ENCODE results near the gene FZD2. TPM values are rescaled to one million over a fixed set of nuclear protein-coding genes. Genes with fewer than 3 reads are reported as not detected.

The FZD2 gene
- total and polyA plus RNA-seq, 2 of the 8 experiments (the other 6 are each of a cell fraction or from before 2014, with no cell fraction given) = 17.6 to 86.7 TPM

DNA sequence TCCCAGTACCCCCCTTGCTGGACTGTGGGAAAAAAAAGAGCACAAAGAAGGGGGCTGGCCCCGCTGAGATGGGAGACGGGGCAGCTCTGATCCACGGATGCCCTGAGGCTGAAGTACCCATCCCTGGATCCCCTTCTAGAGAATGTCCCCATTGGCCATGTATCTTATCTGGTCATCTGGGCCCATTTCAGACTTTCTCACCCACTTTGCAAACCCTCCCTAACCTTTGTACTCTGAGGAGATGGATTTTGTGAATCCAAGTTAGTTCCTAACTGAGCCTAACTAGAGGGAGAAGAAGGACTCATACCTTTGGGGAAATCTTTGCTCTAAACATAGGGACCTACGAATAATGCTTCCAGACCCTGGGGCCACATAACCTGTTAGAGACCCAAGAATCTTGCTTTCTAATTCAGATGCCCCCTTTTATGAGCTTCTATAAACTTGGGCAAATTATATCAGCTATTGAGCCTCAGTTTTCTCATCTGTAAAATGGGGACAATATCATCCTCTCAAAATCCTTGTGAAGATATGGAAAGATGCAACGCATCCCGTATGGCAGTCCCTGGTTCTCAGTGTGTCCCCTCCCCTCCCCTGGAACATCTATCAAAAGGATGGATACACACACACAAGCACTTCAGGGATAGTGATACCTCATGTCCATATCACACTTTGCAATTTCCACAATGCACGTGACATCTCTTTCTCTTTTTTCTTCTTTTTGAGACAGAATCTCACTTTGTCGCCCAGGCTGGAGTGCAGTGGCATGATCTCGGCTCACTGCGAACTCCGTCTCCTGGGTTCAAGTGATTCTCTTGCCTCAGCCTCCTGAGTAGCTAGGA is 16.8 kb upstream of the FZD2 start (continued):
- TF ChIP-seq, protein P1, sequence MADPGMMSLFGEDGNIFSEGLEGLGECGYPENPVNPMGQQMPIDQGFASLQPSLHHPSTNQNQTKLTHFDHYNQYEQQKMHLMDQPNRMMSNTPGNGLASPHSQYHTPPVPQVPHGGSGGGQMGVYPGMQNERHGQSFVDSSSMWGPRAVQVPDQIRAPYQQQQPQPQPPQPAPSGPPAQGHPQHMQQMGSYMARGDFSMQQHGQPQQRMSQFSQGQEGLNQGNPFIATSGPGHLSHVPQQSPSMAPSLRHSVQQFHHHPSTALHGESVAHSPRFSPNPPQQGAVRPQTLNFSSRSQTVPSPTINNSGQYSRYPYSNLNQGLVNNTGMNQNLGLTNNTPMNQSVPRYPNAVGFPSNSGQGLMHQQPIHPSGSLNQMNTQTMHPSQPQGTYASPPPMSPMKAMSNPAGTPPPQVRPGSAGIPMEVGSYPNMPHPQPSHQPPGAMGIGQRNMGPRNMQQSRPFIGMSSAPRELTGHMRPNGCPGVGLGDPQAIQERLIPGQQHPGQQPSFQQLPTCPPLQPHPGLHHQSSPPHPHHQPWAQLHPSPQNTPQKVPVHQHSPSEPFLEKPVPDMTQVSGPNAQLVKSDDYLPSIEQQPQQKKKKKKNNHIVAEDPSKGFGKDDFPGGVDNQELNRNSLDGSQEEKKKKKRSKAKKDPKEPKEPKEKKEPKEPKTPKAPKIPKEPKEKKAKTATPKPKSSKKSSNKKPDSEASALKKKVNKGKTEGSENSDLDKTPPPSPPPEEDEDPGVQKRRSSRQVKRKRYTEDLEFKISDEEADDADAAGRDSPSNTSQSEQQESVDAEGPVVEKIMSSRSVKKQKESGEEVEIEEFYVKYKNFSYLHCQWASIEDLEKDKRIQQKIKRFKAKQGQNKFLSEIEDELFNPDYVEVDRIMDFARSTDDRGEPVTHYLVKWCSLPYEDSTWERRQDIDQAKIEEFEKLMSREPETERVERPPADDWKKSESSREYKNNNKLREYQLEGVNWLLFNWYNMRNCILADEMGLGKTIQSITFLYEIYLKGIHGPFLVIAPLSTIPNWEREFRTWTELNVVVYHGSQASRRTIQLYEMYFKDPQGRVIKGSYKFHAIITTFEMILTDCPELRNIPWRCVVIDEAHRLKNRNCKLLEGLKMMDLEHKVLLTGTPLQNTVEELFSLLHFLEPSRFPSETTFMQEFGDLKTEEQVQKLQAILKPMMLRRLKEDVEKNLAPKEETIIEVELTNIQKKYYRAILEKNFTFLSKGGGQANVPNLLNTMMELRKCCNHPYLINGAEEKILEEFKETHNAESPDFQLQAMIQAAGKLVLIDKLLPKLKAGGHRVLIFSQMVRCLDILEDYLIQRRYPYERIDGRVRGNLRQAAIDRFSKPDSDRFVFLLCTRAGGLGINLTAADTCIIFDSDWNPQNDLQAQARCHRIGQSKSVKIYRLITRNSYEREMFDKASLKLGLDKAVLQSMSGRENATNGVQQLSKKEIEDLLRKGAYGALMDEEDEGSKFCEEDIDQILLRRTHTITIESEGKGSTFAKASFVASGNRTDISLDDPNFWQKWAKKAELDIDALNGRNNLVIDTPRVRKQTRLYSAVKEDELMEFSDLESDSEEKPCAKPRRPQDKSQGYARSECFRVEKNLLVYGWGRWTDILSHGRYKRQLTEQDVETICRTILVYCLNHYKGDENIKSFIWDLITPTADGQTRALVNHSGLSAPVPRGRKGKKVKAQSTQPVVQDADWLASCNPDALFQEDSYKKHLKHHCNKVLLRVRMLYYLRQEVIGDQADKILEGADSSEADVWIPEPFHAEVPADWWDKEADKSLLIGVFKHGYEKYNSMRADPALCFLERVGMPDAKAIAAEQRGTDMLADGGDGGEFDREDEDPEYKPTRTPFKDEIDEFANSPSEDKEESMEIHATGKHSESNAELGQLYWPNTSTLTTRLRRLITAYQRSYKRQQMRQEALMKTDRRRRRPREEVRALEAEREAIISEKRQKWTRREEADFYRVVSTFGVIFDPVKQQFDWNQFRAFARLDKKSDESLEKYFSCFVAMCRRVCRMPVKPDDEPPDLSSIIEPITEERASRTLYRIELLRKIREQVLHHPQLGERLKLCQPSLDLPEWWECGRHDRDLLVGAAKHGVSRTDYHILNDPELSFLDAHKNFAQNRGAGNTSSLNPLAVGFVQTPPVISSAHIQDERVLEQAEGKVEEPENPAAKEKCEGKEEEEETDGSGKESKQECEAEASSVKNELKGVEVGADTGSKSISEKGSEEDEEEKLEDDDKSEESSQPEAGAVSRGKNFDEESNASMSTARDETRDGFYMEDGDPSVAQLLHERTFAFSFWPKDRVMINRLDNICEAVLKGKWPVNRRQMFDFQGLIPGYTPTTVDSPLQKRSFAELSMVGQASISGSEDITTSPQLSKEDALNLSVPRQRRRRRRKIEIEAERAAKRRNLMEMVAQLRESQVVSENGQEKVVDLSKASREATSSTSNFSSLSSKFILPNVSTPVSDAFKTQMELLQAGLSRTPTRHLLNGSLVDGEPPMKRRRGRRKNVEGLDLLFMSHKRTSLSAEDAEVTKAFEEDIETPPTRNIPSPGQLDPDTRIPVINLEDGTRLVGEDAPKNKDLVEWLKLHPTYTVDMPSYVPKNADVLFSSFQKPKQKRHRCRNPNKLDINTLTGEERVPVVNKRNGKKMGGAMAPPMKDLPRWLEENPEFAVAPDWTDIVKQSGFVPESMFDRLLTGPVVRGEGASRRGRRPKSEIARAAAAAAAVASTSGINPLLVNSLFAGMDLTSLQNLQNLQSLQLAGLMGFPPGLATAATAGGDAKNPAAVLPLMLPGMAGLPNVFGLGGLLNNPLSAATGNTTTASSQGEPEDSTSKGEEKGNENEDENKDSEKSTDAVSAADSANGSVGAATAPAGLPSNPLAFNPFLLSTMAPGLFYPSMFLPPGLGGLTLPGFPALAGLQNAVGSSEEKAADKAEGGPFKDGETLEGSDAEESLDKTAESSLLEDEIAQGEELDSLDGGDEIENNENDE (IDR thresholded peaks at IDR 0.05; ENCODE audit: insufficient replicate concordance, low read length) = no peak
- TF ChIP-seq TCF12 (IDR thresholded peaks at IDR 0.05; ENCODE audit: low read depth, low read length) (peak; percentile 9; the same call in 1 of the 2 replicates), TAF7 (optimal IDR thresholded peaks at IDR 0.05; ENCODE audit: borderline replicate concordance, low read depth, low read length) (no peak), FOSL1 (IDR thresholded peaks at IDR 0.05; ENCODE audit: insufficient read depth, low read depth, low read length) (no peak), HDAC2 (IDR thresholded peaks at IDR 0.05; ENCODE audit: borderline replicate concordance in 1 of 2, low read depth in 2 of 2, low read length in 2 of 2) (0 out of 4 replicates have a peak, but pooled peaks of 1 of the 2 experiments have one; percentile 15), ZNF274 (IDR thresholded peaks at IDR 0.05; ENCODE audit: borderline replicate concordance, extremely low read depth, low read length) (no peak), EGR1 (IDR thresholded peaks at IDR 0.05; ENCODE audit: borderline replicate concordance, low read depth, low read length) (no peak), POU5F1 (IDR thresholded peaks at IDR 0.05; ENCODE audit: low read depth, low read length) (no peak)
- TF ChIP-seq, protein P2, sequence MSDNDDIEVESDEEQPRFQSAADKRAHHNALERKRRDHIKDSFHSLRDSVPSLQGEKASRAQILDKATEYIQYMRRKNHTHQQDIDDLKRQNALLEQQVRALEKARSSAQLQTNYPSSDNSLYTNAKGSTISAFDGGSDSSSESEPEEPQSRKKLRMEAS (IDR thresholded peaks at IDR 0.05) = no peak

Data from H1 (cell line).